HG02870 (cell line): ENCODE measurements around the gene GMIP.

Source experiments
- ATAC-seq: cut with Tn5 transposase; IDR thresholded peaks from one replicate; pipeline ENCODE4 v1.9.1; 2021; ENCODE audit warnings: mild to moderate bottlenecking, moderate library complexity; ENCODE audit not compliant: unreplicated experiment

The GMIP gene

GRCh38 chr19:19579533-19580361 is 63.7 kb downstream of the GMIP start:
- no peak for ATAC-seq
